ENCODE data around the gene KIF3B. TPM values are rescaled to one million over a fixed set of nuclear protein-coding genes. Genes with fewer than 3 reads are reported as not detected.

KIF3B gene
- total and polyA plus RNA-seq, 10 of the 15 experiments (the other 5 are each of a cell fraction or from before 2014, with no cell fraction given): 7.4 to 37.3 (median 25.9) TPM

DNA sequence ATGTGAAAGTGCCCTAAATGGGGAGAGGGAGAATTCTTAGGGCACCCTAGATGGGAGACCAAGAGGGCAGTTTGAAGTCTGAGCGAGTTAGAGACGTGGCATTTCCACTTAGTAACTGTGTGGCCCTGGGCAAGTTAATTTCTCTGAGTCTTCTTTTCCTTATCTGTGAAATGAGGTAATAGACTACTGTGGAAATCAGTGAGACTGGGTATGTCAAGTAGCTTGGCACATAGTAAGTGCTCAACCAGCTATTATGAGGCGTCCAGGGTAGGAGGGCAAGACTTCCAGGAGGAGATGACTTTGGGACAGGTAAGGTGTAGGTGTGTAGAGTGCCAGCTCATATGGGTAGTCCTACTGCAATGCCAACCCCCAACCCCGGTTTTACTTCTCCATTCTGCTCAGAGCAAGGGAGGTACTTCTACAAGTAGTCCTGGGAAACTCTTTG, 770 bp downstream of the KIF3B start:
- H3K9ac ChIP-seq (ENCODE audit: control insufficient read depth, insufficient read depth, low read length): peak overlapping the region; percentile 96
- 0% methylated on average over 4 of the region's 4 CpGs for WGBS (ENCODE audit: insufficient coverage, insufficient replicate concordance, low lambda C conversion rate, missing lambda C conversion rate)
- peak overlapping the region; percentile 98 for H3K4me3 ChIP-seq
- CTCF ChIA-PET: interaction anchor here (0.6 to 1.3 kb wide), 2 partner anchors 25 to 69 kb away, joined by 3 read pairs; no protein-coding TSS in a partner anchor
- FAIRE-seq: peak; percentile 94
- no peaks in the 10 kb centered on the region; the same call in 1 of the 3 replicates for H3K9me3 ChIP-seq (replicated peaks; ENCODE audit: control insufficient read depth, insufficient read depth, low read length)
- H3K4me2 ChIP-seq (ENCODE audit: control insufficient read depth, insufficient read depth): peak overlapping the region; percentile 35
- SMC1A ChIA-PET (ENCODE audit: uncharacterized antibody, unreplicated experiment): interaction anchor here (0.6 to 4.6 kb wide), 8 partner anchors 8 to 72 kb away, joined by 3 to 28 read pairs (median 3); no protein-coding TSS in a partner anchor
- in situ Hi-C loops (cut with MboI) (no loop called here), intact Hi-C loops (cut with micrococcal nuclease; ENCODE audit: unreplicated experiment) (loop anchor here (2.0 kb wide), 1 partner anchor 81 kb away; the partner anchor contains the start of gene ASXL1)
- BruUV-seq (replicated peaks): TSS peak; percentile 57
- peak overlapping the region; percentile 28 for H2AFZ ChIP-seq (ENCODE audit: control insufficient read depth, low read depth, low read length)
- 0 out of 4 replicates have a peak, but pooled peaks cover 0 to 3% of the 10 kb centered on the region in 2 experiments for H3K36me3 ChIP-seq (ENCODE audit: control insufficient read depth in 2 of 2, insufficient read depth in 2 of 2, low read length in 1 of 2)
- no peaks in the 10 kb centered on the region for H4K20me1 ChIP-seq (ENCODE audit: control insufficient read depth, insufficient read depth)
- H3K27ac ChIP-seq (ENCODE audit: control insufficient read depth, insufficient read depth): peak overlapping the region; percentile 81
- DNase-seq (ENCODE audit: low read depth, low spot score): peak; percentile 67
- POLR2A ChIA-PET: interaction anchor here (0.8 to 1.6 kb wide), 4 partner anchors 11 to 169 kb away, joined by 3 to 7 read pairs (median 5); partner anchors contain the start of gene TM9SF4
- H3K4me1 ChIP-seq (ENCODE audit: control insufficient read depth, insufficient read depth, low read length): peaks cover 12% of the 10 kb centered on the region
- no peaks in the 10 kb centered on the region for H3K27me3 ChIP-seq (replicated peaks in 1 of 2; ENCODE audit: control insufficient read depth in 2 of 2, insufficient read depth in 2 of 2, low read length in 1 of 2)
- ATAC-seq: peak; percentile 90
- H3K79me2 ChIP-seq (ENCODE audit: control insufficient read depth, insufficient read depth, low read length): peaks cover 47% of the 10 kb centered on the region
- RAD21 ChIA-PET (ENCODE audit: unreplicated experiment): interaction anchor here (0.7 to 1.5 kb wide), 3 partner anchors 9 to 80 kb away, joined by 3 to 4 read pairs (median 3); partner anchors contain the start of gene ASXL1
- TF ChIP-seq TCF3 (IDR thresholded peaks at IDR 0.05; ENCODE audit: borderline replicate concordance, insufficient read depth, low read depth, low read length) (no peak), BCL11A (IDR thresholded peaks at IDR 0.05; ENCODE audit: low read depth, low read length) (peak; percentile 62), SUPT20H (IDR thresholded peaks at IDR 0.05; ENCODE audit: borderline replicate concordance, control insufficient read depth, low read depth, low read length) (no peak), SPI1 (IDR thresholded peaks at IDR 0.05; ENCODE audit: borderline replicate concordance, insufficient read depth, low read depth, low read length) (peak; percentile 24; the same call in 1 of the 2 replicates), JUND (IDR thresholded peaks at IDR 0.05; ENCODE audit: low read depth, low read length) (peak; percentile 80; the same call in 1 of the 2 replicates), ESRRA (IDR thresholded peaks at IDR 0.05; ENCODE audit: low read length) (no peak), EP300 (IDR thresholded peaks at IDR 0.05; ENCODE audit: borderline replicate concordance in 1 of 2, control insufficient read depth in 1 of 2, low read depth in 2 of 2, low read length in 2 of 2) (peak in 1 of 2 experiments; percentile 49; a peak in 1 of 4 replicates), POLR2AphosphoS5 (IDR thresholded peaks at IDR 0.05; ENCODE audit: low read length) (no peak), PAX8 (IDR thresholded peaks at IDR 0.05) (no peak), KAT2A (conservative IDR thresholded peaks at IDR 0.05; ENCODE audit: control insufficient read depth, low read depth, low read length) (no peak), JUNB (IDR thresholded peaks at IDR 0.05) (peak; percentile 87), ATF7 (IDR thresholded peaks at IDR 0.05; ENCODE audit: low read depth) (peak; percentile 51; the same call in 1 of the 2 replicates), TCF12 (IDR thresholded peaks at IDR 0.05; ENCODE audit: low read depth, low read length) (0 out of 2 replicates have a peak, but pooled peaks have one; percentile 23)
- TF ChIP-seq, protein P1, sequence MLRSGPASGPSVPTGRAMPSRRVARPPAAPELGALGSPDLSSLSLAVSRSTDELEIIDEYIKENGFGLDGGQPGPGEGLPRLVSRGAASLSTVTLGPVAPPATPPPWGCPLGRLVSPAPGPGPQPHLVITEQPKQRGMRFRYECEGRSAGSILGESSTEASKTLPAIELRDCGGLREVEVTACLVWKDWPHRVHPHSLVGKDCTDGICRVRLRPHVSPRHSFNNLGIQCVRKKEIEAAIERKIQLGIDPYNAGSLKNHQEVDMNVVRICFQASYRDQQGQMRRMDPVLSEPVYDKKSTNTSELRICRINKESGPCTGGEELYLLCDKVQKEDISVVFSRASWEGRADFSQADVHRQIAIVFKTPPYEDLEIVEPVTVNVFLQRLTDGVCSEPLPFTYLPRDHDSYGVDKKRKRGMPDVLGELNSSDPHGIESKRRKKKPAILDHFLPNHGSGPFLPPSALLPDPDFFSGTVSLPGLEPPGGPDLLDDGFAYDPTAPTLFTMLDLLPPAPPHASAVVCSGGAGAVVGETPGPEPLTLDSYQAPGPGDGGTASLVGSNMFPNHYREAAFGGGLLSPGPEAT (IDR thresholded peaks at IDR 0.05; ENCODE audit: low read depth): 0 out of 2 replicates have a peak, but pooled peaks have one; percentile 27
- TF ChIP-seq, protein P2, sequence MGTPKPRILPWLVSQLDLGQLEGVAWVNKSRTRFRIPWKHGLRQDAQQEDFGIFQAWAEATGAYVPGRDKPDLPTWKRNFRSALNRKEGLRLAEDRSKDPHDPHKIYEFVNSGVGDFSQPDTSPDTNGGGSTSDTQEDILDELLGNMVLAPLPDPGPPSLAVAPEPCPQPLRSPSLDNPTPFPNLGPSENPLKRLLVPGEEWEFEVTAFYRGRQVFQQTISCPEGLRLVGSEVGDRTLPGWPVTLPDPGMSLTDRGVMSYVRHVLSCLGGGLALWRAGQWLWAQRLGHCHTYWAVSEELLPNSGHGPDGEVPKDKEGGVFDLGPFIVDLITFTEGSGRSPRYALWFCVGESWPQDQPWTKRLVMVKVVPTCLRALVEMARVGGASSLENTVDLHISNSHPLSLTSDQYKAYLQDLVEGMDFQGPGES (IDR thresholded peaks at IDR 0.05): no peak
- TF ChIP-seq, protein P3, sequence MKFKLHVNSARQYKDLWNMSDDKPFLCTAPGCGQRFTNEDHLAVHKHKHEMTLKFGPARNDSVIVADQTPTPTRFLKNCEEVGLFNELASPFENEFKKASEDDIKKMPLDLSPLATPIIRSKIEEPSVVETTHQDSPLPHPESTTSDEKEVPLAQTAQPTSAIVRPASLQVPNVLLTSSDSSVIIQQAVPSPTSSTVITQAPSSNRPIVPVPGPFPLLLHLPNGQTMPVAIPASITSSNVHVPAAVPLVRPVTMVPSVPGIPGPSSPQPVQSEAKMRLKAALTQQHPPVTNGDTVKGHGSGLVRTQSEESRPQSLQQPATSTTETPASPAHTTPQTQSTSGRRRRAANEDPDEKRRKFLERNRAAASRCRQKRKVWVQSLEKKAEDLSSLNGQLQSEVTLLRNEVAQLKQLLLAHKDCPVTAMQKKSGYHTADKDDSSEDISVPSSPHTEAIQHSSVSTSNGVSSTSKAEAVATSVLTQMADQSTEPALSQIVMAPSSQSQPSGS (IDR thresholded peaks at IDR 0.05; ENCODE audit: low read length): peak; percentile 53; the same call in 1 of the 2 replicates
- TF ChIP-seq, protein P4, sequence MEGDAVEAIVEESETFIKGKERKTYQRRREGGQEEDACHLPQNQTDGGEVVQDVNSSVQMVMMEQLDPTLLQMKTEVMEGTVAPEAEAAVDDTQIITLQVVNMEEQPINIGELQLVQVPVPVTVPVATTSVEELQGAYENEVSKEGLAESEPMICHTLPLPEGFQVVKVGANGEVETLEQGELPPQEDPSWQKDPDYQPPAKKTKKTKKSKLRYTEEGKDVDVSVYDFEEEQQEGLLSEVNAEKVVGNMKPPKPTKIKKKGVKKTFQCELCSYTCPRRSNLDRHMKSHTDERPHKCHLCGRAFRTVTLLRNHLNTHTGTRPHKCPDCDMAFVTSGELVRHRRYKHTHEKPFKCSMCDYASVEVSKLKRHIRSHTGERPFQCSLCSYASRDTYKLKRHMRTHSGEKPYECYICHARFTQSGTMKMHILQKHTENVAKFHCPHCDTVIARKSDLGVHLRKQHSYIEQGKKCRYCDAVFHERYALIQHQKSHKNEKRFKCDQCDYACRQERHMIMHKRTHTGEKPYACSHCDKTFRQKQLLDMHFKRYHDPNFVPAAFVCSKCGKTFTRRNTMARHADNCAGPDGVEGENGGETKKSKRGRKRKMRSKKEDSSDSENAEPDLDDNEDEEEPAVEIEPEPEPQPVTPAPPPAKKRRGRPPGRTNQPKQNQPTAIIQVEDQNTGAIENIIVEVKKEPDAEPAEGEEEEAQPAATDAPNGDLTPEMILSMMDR (IDR thresholded peaks at IDR 0.05 in 2 of 3, conservative IDR thresholded peaks at IDR 0.05 in 1 of 3; ENCODE audit: control insufficient read depth in 2 of 3, extremely low read depth in 1 of 3, insufficient read depth in 1 of 3, low read depth in 3 of 3, low read length in 3 of 3): no peak
